Measurements from ENCODE around the gene KCNS1.

The KCNS1 gene

DNA sequence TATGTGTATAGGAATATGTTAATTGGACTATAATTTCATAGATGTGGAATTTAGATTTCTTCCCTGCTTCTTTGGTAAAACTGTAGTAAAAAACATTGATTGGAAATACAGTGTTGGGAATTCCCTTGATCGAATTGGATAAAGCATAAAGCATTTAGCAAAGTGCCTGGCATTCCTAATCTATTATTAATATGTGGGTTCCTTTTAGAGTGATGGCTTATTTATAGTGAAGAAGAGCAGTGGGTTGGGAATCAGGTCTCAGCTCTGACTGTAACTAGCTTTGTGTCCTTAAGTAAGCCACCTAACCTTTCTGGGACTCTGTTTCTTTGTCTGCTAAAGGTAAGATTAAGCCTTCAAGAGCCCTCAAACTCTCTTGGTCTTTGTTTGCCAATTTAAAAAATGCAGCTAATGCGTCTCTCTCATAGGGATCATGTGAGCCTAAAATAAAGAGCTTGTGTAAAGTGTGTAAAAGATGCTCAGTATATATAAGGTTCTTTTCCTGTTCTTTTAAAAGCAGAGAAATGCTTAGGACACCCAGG is 53.3 kb downstream of the KCNS1 start:
- no peak for DNase-seq

DNA sequence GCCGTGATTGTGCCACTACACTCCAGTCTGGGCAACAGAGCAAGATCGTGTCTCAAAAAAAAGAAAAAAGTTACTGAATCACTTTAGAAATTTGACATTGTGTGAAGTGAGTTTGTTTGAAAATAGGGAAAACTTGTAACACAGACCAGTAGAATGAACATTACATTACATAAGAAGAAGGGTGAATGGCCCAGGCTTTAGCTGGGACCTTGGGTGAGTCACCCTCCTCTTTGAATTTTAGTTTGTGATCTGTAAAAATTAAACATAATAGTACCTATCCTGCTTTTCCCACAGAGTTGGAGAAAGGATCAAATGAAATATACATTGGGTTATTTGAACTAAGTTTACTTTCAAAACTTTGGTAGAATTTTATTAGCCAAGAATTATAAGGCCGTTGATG is 56.3 kb downstream of the KCNS1 start:
- DNase-seq: no peak

DNA sequence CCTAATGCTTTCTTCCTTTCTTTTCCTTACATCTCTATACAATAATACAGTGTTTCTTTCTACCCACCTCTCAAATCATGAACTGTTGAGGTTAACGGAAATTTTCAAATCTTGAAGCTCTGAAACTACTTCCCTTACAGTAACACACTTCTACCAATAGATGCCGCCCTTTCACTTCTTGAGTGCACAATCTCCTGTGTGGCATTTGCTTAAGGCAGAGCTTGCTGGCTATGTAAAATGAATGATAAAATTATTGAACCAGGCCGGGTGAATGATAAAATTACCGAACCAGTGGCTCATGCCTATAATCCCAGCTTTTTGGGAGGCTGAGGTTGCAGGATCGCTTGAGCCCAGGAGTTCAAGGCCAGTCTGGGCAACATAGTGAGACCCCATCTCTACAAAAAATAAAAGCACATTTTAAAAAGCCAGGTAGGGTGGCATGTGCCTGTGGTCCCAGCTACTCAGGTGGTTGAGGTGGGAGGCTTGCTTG is 56.8 kb downstream of the KCNS1 start:
- no peak for DNase-seq

DNA sequence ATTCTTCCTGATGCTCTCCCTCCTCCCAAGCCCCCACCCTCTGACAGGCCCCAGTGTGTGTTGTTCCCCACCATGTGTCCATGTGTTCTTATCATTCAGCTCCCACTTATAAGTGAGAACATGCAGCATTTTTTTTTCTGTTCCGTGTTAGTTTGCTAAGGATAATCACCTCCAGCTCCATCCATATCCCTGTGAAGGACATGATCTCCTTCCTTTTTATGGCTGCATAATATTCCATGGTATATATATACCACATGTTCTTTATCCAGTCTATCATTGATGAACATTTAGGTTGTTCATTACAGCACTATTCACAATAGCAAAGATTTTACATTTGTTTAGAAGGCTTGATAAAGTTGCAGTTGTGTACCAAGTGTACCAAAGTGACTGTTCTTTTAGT is 57.9 kb downstream of the KCNS1 start:
- DNase-seq: no peak

Data from activated CD8-positive, alpha-beta memory T cell treated with anti-CD3 and anti-CD28 coated beads for 24 hours (primary cell).